Testis (tissue), 2 donors: ENCODE results near the gene NUP98.

Experiments
- POLR2A ChIP-seq: fragments of 450-650 bp; IDR thresholded peaks from one replicate; pipeline ENCODE4 v1.6.1; 2017; ENCODE audit warnings: antibody characterized with exemption, mild to moderate bottlenecking, moderate library complexity
- TF ChIP-seq, protein P1 (sequence below), 3 experiments: fragments of 450-650 bp in 2 of 3; fragments of 200-600 bp in 1 of 3; sonication (generic) in 1 of 3; IDR thresholded peaks; one replicate each; pipeline ENCODE4 v1.5.1; 2016 to 2019; ENCODE audit warnings: antibody characterized with exemption in 3 of 3, mild to moderate bottlenecking in 2 of 3, moderate library complexity in 1 of 3

DNA sequence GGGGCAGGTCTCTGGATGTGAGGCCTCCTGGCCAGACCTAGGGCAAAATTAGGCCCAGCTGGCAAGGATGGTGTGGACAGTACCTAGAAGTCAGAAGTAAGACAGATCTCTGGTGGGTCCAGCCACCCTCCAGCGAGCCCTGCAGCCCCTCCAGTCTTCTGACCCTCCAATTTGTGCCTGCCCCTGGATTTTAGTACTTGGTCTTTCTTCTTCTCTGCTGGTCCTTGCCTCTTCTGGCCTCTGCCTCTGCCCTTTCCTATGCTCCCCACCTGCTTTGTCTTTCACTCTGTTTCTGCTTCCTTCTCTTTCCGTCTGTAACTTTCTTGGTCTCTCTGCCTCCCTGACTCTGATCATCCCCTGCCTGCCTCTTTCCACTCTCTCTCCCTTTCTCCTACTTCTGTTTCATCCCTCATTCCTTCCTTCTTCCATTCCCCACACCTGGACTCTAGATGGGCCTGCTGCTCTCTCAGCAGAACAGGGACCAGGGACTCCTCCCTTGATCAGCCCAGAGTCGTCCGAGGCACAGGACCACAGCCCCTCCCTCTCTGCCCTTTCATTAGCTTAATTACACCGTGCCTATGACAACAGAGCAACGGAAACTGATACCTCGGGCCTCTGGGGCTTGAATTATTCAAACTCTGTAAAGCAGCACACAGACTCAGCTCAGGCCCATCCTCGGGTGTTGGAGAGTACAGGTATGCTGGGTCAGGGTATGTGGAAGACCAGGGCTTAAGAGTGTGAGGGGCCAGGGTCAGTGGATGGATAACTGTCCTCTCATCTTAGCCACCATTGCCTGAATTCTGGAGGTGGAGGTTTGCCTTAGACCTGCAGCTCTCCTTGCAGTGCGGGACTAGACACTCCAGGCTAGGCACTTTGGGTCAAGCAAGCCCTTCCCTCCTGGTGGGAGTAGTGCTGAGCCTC is 125.8 kb downstream of the NUP98 start, which contains the start of gene CHRNA10:
- no peak for TF ChIP-seq POLR2A
- TF ChIP-seq, protein P1, sequence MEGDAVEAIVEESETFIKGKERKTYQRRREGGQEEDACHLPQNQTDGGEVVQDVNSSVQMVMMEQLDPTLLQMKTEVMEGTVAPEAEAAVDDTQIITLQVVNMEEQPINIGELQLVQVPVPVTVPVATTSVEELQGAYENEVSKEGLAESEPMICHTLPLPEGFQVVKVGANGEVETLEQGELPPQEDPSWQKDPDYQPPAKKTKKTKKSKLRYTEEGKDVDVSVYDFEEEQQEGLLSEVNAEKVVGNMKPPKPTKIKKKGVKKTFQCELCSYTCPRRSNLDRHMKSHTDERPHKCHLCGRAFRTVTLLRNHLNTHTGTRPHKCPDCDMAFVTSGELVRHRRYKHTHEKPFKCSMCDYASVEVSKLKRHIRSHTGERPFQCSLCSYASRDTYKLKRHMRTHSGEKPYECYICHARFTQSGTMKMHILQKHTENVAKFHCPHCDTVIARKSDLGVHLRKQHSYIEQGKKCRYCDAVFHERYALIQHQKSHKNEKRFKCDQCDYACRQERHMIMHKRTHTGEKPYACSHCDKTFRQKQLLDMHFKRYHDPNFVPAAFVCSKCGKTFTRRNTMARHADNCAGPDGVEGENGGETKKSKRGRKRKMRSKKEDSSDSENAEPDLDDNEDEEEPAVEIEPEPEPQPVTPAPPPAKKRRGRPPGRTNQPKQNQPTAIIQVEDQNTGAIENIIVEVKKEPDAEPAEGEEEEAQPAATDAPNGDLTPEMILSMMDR (IDR thresholded peaks at IDR 0.05): no peak
